Omental fat pad (tissue), 4 donors: Measurements from ENCODE around the gene PEX16. TPM values are rescaled to one million over a fixed set of nuclear protein-coding genes. Genes with fewer than 3 reads are reported as not detected.

Experiments
- ATAC-seq: fragments of 150-250 bp; one replicate; pipeline ENCODE4 v1.9.1; 2016; ENCODE audit warnings: mild to moderate bottlenecking, moderate library complexity; ENCODE audit not compliant: low FRiP score
- DNase-seq: peaks from one replicate; pipeline ENCODE4 v3.0.0-alpha.2; 2019; ENCODE audit warnings: low spot score
- CTCF ChIP-seq, 3 donors: fragments of 450-650 bp; IDR thresholded peaks; one replicate each; pipeline ENCODE4 v1.5.1; 2016 to 2017; ENCODE audit warnings: antibody characterized with exemption in 3 of 3, mild to moderate bottlenecking in 3 of 3, moderate library complexity in 2 of 3
- total RNA-seq, 4 donors: library from RNA; depleted of rRNA; stranded (reverse); fragments of >200 nt; gene quantifications; one replicate each; pipeline ENCODE4 v1.1.0, GENCODE V29; 2016

The PEX16 gene
- total RNA-seq, 4 donors from 2014 or later, result 20.1 to 25.0 (median 22.8) TPM

DNA sequence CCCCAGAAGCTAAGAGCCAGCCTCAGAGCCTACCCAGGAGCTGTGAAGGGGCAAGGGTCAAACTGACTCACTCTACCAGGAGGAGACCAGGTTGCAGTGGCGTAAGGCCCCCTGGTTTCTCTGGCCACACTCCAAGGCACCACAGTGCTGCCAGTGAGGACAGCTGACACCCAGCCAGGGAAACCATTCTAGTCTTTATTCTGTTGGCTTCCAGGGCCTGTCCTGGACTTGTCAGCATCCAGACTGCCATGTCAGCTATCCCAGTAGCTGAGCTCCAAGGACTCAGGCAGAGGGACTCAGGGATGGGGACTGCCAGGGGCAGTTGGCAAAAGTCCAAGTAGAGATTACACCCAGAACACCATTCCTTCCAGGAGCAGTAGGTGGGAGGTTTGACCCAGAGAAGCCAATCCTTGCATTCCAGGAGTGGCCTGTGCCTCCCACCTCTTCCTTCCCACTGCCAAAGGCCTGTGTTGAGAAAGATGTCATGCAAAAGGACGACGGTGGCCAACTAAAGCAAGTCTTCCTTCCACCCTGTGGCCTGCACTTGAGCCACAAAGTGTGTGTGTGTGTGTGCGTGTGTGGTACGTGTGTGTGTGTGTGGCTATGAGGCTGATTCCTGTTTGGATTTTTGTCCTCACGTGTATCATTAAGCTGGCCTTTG is 35.8 kb downstream of the PEX16 start:
- no peak for TF ChIP-seq CTCF (IDR thresholded peaks at IDR 0.05)
- DNase-seq (no peak), ATAC-seq (no peak)

DNA sequence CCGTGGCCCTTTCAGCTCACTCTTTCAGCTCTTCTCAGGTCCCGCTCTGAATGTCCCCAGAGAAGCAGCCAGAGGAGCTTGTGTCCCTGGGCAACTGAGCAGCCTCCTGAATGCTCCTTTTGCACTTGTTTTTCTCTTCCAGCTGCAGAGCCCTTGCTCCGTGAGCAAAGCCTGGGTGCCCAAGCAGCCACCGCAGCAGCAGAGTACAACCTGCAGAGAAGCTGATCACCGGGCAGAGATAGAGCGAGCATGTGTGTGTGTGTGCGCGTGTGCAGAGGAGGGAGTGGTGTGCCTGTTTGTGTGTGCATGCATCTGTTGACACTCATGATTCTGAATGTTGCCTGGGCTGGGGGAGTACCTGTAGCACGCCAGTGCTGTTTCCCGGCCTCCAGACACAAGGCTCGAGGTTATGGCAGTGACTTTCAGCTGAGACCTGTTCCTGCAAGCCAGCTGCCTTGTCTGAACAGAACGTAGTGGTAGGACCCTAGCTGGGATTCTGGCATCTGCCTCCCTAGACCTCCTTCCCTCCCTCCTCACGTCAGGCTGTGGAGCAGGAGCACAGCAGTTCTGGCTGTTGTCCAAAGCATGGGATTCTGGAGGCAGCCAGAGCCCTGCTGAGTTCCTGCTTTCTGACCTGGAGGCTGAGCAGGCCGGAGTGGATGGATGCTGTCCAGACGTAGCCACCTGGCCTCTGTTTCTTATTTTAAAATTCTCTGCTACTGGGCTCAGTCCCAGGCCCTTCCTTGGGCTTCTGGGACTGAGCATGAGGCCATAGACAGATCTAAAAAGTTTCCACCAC is 36.7 kb downstream of the PEX16 start:
- TF ChIP-seq CTCF (IDR thresholded peaks at IDR 0.05), result no peak
- no peak for ATAC-seq
- DNase-seq, result no peak

- ATAC-seq (peak; percentile 72), DNase-seq (no peak)
- no peak for TF ChIP-seq CTCF (IDR thresholded peaks at IDR 0.05)
These were observed 37.6 kb downstream of the PEX16 start for GRCh38 chr11:45879803-45880686.

GRCh38 chr11:45877845-45878244 is 39.8 kb downstream of the PEX16 start:
- ATAC-seq, result no peak
- DNase-seq, result no peak
- TF ChIP-seq CTCF (IDR thresholded peaks at IDR 0.05), result no peak

GRCh38 chr11:45877221-45877620 is 40.5 kb downstream of the PEX16 start:
- DNase-seq, result no peak
- no peak for TF ChIP-seq CTCF (IDR thresholded peaks at IDR 0.05)
- ATAC-seq, result no peak

- no peak for DNase-seq
- TF ChIP-seq CTCF (IDR thresholded peaks at IDR 0.05), result no peak
- ATAC-seq, result no peak
These were observed 41.3 kb downstream of the PEX16 start for GRCh38 chr11:45876401-45876800.
